H4 (cell line): ENCODE measurements around the gene KIF24. TPM values are rescaled to one million over a fixed set of nuclear protein-coding genes. Genes with fewer than 3 reads are reported as not detected.
"Not testable (repeated sequence)": the region's sequence is repeated elsewhere in the genome, so short reads cannot be mapped to it uniquely, and the experiment has no call there.

ENCODE experiments used
- DNase-seq: peaks from one replicate; pipeline ENCODE4 v3.0.0-alpha.2; 2015; ENCODE audit warnings: low spot score
- total RNA-seq: library from RNA; depleted of rRNA; stranded (reverse); fragments of >200 nt; shearing (Covaris generic); gene quantifications from 2 replicates; pipeline ENCODE4 v1.2.3, GENCODE V29; 2014

KIF24 gene
- total RNA-seq, 1 experiment from 2014 or later: 5.9 TPM

DNA sequence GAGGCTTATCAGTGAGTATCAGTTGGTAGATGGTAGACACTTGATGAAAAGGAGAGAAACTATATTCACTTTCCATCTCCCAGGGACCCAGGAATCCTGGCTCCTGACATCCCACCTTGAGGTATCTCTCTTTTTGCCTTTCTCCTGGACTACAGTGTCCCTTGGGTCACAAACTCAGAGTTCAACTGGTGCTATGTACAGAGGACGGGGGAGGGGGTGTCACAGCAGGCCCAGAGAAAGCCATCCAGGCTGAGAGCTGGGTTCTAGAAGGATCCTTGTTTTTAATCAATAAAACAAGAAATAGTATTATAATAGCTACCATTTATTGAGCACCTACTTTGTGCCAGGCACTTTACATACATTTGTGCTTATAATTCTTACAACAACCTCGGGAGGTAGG, 37.3 kb upstream of the KIF24 start:
- no peak for DNase-seq

DNA sequence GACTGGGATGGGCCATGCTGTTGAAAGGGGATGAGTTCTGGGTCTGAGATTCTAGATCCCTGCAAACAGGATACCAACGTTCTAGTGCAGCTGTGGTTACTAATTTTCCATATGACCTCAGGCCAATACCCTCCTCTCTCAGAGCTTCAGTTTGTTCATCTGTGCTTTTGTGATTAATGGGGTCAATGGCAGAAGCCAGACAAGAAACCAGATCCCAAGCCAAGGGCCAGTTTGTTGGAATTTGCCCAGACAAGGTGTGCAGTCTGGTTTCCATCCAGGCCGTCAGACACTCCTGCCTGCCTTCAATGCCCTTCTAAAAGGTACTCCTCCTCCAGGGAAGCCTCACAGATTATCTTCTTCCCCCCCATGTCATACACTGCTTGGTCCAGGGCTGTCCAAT, 36.2 kb upstream of the KIF24 start:
- no peak for DNase-seq

DNA sequence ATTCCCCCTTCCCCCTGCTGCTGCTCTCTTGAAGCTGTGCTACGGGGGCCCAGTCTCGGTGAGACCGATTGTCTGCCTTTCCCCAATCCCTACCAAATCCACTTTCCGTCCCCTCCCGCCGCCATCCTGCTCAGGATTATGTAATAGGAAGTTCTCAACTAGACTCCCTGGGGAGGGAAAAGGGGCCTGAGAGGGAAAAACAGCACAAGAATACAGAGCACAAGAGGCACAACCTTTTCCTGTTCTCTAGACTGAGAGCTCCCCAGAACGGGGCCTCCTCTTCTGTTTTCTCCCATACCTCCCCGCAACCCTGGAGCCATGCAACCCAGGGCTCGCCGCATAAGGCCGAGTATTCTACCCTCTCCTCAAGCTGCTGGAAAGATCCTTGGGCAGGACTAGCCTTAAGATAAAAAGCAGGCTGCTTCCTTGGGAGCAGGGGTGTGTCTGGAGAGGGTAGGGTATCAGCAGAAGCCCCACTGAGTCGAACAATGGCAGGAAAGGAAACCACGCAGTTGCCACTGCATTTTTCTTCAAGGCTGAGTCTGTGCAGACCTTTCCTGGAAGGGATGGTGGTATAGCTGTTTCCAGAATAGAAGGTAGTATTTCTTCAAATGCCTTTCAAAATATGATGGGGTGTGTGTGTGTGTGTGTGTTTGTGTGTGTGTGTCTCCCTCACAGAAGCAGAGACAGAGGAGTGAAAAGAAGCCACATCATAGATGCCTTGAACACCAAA, 34.7 kb upstream of the KIF24 start:
- no peak for DNase-seq

DNA sequence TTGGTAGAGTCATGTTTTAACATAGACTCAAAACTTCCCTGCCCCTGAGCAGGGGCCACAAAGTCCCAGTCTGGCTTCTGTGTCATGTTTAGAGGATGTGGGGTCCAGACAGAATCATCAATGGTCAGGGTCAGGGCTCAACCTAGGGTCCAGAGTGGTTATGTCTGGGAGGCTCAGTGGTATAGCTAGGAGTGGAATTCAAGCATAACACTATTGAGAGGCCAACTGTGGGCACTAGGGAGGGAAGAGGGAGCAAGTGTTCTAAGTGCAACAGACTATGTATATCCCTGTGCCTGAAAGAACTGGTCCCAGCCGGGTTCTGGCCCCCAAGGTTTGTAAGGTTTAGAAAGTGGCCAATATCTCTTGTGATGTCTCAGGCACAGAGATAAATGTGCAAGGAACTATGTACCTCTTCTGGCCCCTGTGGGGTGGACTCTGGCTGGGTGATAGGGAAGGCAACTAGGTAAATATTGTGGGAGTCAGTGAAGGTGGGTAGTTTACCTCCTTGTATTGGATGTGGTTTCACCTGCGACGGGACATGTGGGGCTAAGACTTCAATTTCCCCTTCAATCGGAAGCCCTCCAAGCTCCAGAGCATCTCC, 33.6 kb upstream of the KIF24 start:
- no peak for DNase-seq

DNA sequence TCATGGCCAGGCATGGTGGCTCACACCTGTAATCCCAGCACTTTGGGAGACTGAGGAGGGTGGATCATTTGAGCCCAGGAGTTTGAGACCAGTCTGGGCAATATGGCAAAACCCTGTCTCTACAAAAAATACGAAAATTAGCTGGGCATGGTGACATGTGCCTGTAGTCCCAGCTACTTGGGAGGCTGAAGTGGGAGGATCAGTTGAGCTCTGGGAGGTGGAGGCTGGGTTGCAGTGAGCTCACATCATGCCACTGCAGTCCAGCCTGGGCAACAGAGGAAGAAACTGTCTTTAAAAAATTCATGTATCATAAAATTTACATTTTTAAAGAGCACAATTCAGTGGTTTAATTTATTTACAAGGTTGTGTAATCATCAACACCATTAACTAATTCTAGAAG, 23.9 kb upstream of the KIF24 start:
- not testable (repeated sequence) for DNase-seq

DNA sequence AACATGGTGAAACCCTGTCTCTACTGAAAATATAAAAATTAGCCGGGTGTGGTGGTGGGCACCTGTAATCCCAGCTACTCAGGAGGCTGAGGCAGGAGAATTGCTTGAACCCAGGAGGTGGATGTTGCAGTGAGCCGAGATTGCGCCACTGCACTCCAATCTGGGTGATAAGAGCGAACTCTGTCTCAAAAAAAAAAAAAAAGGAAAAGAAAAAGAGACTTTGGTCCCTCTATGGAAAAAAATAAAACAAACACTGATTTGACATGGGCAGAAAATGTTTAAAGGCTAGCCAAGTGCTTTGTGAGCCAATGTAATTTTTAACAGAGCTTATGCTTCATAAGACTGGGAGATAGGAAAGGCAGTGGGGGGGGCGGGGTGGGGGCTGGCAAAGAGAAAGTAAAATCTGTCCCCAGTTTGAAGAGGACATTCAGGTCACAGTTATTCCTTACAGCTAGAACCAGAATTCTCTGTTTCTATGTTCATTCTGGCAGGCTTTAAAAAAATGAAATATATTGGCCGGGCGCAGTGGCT, 23.1 kb upstream of the KIF24 start:
- DNase-seq: not testable (repeated sequence)

DNA sequence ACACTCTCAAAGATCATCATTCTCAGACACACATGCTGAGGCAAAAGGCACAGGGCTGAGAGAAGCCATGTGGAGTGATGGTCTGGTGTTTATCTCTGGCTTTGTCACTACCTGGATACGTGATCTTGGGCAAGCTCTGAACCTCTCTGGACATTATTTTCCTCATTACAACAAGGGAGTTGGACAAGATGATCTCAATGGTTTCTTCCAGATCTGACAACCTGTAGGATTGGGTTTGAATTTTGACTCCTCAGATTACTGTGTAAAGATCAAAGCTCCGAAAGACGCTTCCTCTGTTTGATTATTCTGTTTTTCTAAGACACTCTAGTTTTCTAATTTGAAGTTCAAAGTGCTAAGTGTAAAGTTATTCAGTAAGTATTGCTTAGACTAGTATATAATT, 20.3 kb upstream of the KIF24 start:
- DNase-seq: no peak

DNA sequence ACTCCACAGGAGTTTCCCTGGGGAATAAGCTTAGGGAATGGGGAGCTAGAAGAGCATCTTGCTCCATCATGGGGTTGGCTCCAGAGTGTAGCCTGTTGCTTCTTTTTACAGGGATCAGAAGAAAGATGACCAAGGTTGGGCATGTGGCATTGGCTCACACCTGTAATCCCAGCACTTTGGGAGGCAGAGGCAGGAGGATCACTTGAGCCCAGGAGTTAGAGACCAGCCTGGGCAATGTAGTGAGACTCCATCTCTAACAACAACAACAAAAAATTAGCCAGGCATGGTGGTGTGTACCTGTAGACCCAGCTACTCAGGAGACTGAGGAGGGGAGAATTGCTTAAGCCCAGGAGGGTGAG, 18.7 kb upstream of the KIF24 start:
- DNase-seq: no peak

DNA sequence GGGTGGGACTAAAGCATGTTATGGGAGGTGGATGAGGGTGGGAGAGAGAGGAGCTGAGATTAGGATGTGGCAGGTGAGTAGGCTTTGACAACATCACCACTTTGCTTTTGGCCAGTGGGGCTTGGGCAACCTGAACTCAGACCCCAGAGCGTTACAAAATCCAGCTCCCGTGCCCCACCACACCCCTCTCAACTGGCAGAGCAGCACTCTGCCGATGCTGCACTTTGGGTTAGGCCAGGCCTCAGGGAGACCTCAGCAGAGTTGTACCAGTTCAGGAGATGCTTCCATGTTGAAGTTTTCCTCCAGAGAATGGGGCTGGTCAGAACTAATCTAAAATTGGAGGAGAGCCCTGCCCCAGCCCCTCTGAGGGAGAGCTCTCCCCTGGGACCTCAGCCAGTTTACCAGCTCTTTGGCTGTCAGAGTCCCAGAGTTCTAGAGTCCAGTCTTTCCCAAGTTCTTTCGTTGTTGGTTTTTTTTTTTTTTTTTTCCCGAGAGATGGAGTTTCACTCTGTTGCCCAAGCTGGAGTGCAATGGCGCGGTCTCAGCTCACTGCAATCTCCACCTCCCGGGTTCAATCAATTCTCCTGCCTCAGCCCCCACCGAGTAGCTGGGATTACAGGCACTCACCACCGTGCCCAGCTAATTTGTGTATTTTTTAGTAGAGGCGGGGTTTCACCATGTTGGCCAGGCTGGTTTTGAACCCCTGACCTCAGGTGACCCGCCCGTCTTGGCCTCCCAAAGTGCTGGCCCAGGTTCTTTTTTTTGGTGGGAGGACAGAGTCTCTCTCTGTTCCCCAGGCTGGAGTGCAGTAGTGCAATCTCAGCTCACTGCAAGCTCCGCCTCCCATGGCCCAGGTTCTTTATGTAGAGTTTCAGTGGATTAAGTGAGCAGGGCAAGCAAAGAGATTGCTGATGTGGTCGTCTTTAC, 18.1 kb upstream of the KIF24 start:
- no peak for DNase-seq

DNA sequence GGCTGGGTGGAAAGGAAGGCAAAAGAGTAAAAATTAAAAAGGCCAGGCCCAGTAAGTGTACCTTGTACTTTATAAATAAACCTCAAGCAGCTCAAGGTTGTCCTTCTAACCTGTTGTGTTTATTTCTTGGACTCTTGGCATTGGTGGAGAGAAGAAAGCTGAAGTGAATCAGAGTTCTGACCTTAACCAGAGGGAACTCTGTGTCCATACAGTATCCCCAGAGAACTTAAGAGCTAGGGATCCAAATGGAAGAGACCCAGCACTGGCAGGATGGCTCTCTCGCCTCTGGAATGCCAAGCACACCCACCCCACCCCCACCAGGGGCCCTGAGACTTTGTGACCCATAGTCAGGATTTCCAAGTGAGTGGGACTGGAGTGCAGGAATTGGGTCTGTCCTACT, 14.5 kb upstream of the KIF24 start:
- no peak for DNase-seq

DNA sequence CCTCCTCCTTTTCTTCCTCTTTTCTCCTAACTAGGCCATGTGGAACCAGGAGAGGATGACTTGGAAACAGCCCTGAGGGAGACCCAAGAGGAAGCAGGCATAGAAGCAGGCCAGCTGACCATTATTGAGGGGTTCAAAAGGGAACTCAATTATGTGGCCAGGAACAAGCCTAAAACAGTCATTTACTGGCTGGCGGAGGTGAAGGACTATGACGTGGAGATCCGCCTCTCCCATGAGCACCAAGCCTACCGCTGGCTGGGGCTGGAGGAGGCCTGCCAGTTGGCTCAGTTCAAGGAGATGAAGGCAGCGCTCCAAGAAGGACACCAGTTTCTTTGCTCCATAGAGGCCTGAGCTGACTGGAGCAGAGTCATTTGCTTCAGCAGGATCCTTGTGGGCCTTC, 14.0 kb upstream of the KIF24 start:
- no peak for DNase-seq

DNA sequence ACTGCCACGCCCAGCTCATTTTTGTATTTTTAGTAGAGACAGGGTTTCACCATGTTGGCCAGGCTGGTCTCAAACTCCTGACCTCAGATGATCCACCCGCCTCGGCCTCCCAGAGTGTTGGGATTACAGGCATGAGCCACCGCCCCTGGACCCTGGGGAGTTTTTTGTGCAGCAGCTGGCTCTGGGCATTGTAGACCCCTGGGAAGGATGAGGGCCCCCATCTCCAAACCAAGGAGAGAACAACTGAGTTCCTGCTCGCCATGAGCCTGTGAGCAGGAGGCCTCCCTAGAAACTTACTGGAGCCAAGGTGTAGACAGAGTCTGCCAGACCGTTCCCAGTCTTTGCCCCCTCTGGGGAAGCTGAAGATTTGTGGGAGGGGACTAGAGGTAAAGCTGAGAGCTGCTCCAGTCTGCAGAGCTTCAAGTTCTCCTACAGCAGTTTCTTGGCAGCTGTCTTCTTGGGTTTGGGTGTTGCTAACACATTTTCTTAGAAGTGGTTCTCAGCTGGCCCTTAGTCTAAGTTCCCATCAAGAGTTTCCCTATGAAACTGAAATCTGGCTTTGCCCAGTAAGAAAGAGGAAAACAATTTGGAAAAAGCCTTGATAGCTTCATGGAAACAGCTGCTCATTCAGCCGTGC, 12.7 kb upstream of the KIF24 start:
- DNase-seq: no peak

DNA sequence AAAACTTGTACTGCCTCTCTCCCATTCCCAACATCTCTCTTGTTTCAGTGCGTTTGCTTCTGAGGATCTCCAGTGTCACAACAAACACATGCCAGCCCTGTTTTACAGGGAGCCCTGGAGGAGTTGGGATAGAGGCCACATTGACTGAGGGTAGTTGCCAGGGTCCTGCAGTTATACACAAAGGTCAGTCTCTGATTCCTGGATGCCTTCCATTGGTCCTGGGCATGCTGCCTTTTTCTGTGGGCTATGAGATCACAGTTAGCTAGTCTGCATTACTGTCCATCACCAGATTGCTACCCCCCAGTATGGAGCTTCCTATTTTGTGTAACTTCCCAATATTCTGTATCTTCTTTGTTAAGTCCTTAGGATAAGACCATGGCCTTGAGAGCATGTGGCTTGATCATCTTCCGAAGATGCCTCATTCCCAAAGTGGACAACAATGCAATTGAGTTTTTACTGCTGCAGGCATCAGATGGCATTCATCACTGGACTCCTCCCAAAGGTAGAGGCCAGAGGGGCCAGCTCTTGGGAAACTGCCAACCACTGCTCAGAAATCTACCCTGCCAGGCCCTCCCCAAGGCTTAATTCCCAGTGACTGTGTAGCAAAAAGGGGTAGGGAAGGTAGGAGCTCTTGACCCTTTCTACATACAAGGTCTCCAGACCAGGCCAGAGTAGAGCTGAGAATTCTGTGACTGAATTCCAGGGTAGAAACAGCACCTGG, 9.8 kb upstream of the KIF24 start:
- no peak for DNase-seq

DNA sequence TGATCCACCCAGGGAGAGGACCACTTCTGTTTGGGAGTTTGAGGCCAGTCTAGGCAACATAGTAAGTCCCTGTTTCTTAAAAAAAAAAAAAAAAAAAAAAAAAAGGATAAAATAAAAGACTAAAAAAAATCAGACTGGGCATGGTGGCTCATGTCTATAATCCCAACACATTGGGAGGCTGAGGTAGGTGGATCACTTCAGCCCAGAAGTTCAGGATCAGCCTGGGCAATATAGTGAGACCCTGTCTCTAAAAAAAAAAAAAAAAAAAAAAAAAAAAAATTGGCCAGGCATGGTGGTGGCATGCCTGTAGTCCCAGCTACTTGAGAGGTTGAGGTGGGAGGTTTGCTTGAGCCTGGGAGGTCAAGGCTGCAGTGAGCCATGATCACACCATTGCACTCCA, 9.0 kb upstream of the KIF24 start:
- DNase-seq: not testable (repeated sequence)

DNA sequence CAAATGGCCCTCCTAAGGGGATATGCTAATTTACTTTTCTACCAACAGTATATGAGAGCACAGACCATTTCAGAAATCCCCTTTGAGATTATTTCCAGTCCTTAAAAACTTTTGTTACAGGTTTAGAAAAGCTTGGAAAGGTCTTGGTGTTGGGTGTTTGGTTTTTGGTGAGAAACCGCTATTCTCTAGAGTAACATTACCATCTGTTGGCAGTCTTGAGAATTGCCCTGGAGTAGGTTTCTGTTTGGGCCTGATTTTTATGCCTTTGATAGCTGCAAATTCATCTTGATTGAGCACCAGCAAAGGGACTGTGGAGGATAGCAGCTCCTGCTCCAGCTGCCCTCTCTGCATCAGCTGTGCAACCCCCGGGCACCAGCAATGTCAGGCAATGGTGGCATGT, 8.3 kb upstream of the KIF24 start:
- DNase-seq: no peak

DNA sequence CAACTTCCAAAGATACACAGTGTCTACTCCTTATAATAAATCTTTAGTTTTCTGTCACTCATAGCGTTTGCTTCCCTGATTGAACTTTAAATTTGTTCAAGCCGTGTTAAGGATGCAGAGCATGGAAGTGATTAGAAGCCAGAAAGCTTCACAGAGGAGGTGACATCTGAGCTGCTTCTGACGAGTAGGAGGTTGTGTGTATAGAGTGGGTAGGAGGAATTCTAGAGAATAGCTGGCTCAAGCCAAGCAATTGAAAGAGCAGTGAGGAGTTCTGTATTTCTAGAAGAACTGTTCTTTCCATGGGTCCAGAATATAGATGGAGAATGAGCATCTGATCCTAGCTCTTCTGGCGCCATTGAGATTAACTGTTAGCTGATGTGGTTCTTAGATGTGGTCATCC, 6.3 kb upstream of the KIF24 start:
- no peak for DNase-seq

DNA sequence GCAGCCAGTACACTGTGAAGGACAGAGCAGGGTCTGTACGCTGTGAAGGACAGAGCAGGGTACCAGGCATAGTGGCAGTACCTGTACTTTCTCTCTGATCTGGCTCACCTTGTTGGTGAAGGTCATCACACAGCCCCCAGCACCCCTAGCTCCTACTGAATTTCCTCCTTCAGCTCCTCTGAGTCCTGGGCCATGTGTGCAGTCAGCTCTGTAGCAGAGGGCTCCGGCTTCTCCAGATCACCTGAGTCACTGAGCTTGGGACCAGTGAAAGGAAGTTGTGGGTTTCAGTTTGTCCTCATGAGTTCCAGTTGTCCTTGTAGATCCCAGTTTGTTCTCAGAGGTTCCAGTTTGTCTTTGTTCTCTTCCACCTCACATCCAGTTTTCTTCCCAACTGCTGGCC, 5.8 kb upstream of the KIF24 start:
- no peak for DNase-seq

DNA sequence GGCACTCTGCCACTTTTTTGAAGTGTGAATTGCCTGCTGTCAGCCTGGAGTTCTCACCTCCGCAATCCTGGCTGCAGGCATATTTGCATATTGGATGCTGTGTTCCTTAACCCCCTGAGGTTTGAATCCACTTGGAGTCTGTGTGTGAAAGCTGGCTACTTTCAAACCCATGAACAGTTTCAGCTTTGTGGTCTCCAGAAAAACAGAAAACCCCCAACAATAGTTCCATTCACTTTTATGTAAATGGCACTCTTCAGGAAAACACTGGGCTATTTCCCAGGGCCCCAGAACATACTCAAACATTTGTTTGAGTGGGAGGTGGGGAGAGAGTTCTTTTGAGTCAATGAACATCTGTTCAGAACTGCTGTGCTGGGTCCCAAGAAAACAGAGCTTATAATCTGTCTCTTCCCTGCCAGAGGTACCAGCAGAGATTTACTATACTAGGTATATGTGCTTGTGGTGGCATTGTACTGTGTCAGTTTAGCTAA, 5.3 kb upstream of the KIF24 start:
- no peak for DNase-seq

DNA sequence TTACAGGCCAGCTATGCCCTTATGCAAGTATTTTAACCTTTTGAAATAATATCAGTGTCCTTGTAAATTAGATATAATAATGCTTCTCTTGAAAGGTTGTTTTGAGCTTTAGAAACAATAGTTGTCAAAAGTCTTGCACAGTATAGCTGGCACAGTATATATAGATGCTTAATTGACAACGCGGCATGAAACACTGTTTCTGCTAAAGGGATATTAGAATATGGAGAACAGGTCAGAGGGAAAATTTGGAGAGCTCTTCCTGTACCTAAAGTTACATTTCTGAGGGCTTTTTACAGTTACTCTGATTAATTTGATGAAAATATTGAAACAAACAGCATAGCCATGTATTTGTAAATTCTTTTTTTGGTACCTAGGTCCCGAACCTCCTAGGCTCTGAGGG, 4.8 kb upstream of the KIF24 start:
- DNase-seq: no peak

DNA sequence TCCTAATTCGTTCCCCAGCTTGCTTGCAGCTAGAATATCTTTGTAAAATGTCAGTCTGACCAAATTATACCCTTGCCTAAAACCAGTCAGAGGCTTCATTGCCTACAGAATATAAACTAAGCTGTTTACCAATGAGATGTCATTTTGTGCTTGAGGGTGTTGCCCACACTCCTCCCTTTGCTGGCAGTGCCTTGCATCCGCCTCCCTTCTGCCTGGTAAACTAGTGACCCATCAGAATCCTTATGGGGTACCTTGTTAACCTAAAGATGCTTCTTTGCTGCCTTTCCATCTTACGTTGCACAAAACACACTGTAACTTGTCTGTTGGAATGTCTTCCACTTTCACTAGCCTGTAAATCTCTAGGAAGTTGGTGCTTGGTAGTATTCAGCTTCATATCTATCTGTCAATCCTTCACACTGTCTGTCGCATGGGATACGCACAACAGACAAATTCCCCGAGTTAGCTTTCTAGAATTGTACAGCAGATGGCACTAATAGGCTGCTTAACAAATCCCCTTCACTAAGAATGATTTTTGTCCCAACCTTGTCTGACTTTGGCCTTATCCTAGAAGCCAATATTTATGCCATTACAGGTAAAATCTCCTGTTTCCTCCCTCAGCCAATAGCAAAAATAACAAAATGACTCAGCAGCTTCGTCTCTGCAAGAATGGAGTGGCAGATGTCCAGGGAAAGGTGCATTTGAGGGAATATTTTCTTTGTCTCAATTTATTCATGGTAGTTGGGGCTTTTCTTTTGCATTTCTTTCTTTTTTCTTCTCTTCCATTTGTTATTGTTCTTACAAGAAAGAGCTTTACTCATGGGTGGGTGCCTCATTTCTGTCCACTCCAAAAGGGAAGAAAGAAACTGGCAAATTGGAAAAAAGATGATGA, 3.3 kb upstream of the KIF24 start:
- peak; percentile 47 for DNase-seq
